GM23338 (cell line): Measurements from ENCODE around the gene ARSH. TPM values are rescaled to one million over a fixed set of nuclear protein-coding genes. Genes with fewer than 3 reads are reported as not detected.

Experiments
- ATAC-seq: fragments of 200-7000 bp; cut with Tn5 transposase; 3 replicates; pipeline ENCODE4 v1.9.1; 2020
- DNase-seq: peaks from one replicate; pipeline ENCODE4 v3.0.0-alpha.2; 2015; ENCODE audit warnings: low spot score
- H2AFZ ChIP-seq: fragments of 200-600 bp; sonication (generic); 2 replicates; pipeline ENCODE4 v1.8.0; 2016; ENCODE audit warnings: antibody characterized with exemption, mild to moderate bottlenecking, moderate library complexity
- H3F3A ChIP-seq: fragments of 200-600 bp; sonication (generic); replicated peaks from 2 replicates; pipeline ENCODE4 v1.8.0; 2017; ENCODE audit warnings: antibody characterized with exemption, mixed run types, low read depth
- H3K27ac ChIP-seq: fragments of 200-600 bp; sonication (generic); 2 replicates; pipeline ENCODE4 v1.6.1; 2016; ENCODE audit warnings: low read depth
- H3K27me3 ChIP-seq: fragments of 200-600 bp; sonication (generic); 2 replicates; pipeline ENCODE4 v1.8.0; 2016; ENCODE audit warnings: mild to moderate bottlenecking, mixed run types, moderate library complexity; ENCODE audit not compliant: insufficient read depth
- H3K36me3 ChIP-seq: fragments of 200-600 bp; sonication (generic); 2 replicates; pipeline ENCODE4 v1.8.0; 2016; ENCODE audit warnings: mild to moderate bottlenecking; ENCODE audit not compliant: insufficient read depth
- H3K4me1 ChIP-seq: fragments of 200-600 bp; sonication (generic); 2 replicates; pipeline ENCODE4 v1.8.0; 2016; ENCODE audit warnings: mild to moderate bottlenecking, moderate library complexity; ENCODE audit not compliant: insufficient read depth
- H3K4me2 ChIP-seq: fragments of 200-600 bp; sonication (generic); 2 replicates; pipeline ENCODE4 v1.7.1; 2017; ENCODE audit warnings: mixed run types
- H3K4me3 ChIP-seq: fragments of 200-600 bp; sonication (generic); 2 replicates; pipeline ENCODE4 v1.6.1; 2016; ENCODE audit warnings: mixed run types
- H3K79me2 ChIP-seq: fragments of 200-600 bp; sonication (generic); replicated peaks from 2 replicates; pipeline ENCODE4 v1.8.0; 2017; ENCODE audit warnings: mild to moderate bottlenecking; ENCODE audit not compliant: insufficient read depth
- H3K9me2 ChIP-seq: fragments of 200-600 bp; sonication (generic); 2 replicates; pipeline ENCODE4 v1.8.0; 2017; ENCODE audit not compliant: insufficient read depth
- H4K20me1 ChIP-seq: fragments of 200-600 bp; sonication (generic); replicated peaks from 2 replicates; pipeline ENCODE4 v1.8.0; 2017; ENCODE audit warnings: mild to moderate bottlenecking; ENCODE audit not compliant: insufficient read depth
- H3K27ac Mint-ChIP-seq: 2 replicates; pipeline ENCODE4 v1.8.0; 2020; ENCODE audit warnings: inconsistent platforms, mild to moderate bottlenecking, moderate library complexity, mixed read lengths
- H3K27me3 Mint-ChIP-seq: 3 replicates; pipeline ENCODE4 v1.8.0; 2022; ENCODE audit warnings: low read depth, mild to moderate bottlenecking, moderate library complexity, mixed read lengths, inconsistent platforms; ENCODE audit not compliant: insufficient read depth, poor library complexity
- H3K36me3 Mint-ChIP-seq: 3 replicates; pipeline ENCODE4 v1.8.0; 2021; ENCODE audit warnings: low read depth, mild to moderate bottlenecking, inconsistent platforms, moderate library complexity, mixed read lengths
- H3K4me1 Mint-ChIP-seq: 3 replicates; pipeline ENCODE4 v1.8.0; 2020; ENCODE audit warnings: mild to moderate bottlenecking, inconsistent platforms, mixed read lengths
- H3K4me3 Mint-ChIP-seq: 3 replicates; pipeline ENCODE4 v1.8.0; 2021; ENCODE audit warnings: moderate library complexity, mild to moderate bottlenecking, inconsistent platforms, mixed read lengths
- H3K9me3 Mint-ChIP-seq: 3 replicates; pipeline ENCODE4 v1.8.0; 2020; ENCODE audit warnings: moderate library complexity, mild to moderate bottlenecking, inconsistent platforms, mixed read lengths
- CREB1 ChIP-seq: fragments of 250-450 bp; sonication (Bioruptor Pico); IDR thresholded peaks from 2 replicates; pipeline ENCODE4 v1.5.0; 2020; ENCODE audit warnings: low read depth, mild to moderate bottlenecking, moderate library complexity
- EZH2 ChIP-seq: fragments of 200-600 bp; sonication (generic); IDR thresholded peaks from one replicate; pipeline ENCODE4 v1.8.0; 2017; ENCODE audit warnings: antibody characterized with exemption, mild to moderate bottlenecking, low read depth; ENCODE audit not compliant: unreplicated experiment
- EZH2phosphoT487 ChIP-seq: fragments of 200-600 bp; sonication (generic); IDR thresholded peaks from one replicate; pipeline ENCODE4 v1.8.1; 2018; ENCODE audit warnings: antibody characterized with exemption; ENCODE audit not compliant: unreplicated experiment
- JUNB ChIP-seq: IDR thresholded peaks from one replicate; pipeline ENCODE4 v1.6.1; 2016; ENCODE audit warnings: antibody characterized with exemption; ENCODE audit not compliant: unreplicated experiment
- NANOG ChIP-seq: IDR thresholded peaks from 2 replicates; pipeline ENCODE4 v1.6.1; 2016; ENCODE audit warnings: antibody characterized with exemption, borderline replicate concordance
- POLR2AphosphoS5 ChIP-seq: IDR thresholded peaks from 2 replicates; pipeline ENCODE4 v1.6.1; 2016; ENCODE audit warnings: antibody characterized with exemption, low read depth
- STAT1 ChIP-seq: IDR thresholded peaks from one replicate; pipeline ENCODE4 v1.6.1; 2016; ENCODE audit warnings: antibody characterized with exemption; ENCODE audit not compliant: unreplicated experiment
- ZNF114 ChIP-seq: fragments of 250-450 bp; sonication (Bioruptor Pico); IDR thresholded peaks from 2 replicates; pipeline ENCODE4 v1.5.0; 2020; ENCODE audit warnings: mild to moderate bottlenecking, moderate library complexity
- ZNF331 ChIP-seq: fragments of 250-450 bp; sonication (Bioruptor Pico); IDR thresholded peaks from 2 replicates; pipeline ENCODE4 v1.5.0; 2020; ENCODE audit warnings: low read depth, mild to moderate bottlenecking, moderate library complexity
- polyA plus RNA-seq: library from polyadenylated mRNA; unstranded; fragments of >200 nt; fragmentation: Nextera tagmentation; extraction: Ambion mirVana; gene quantifications from 2 replicates; pipeline ENCODE4 v1.2.1, GENCODE V29; 2016
- total RNA-seq: library from RNA; depleted of rRNA; stranded (reverse); fragments of >200 nt; shearing (Covaris generic); gene quantifications from 2 replicates; pipeline ENCODE4 v1.2.3, GENCODE V29; 2014
- TF ChIP-seq, protein P1 (sequence below): fragments of 250-450 bp; sonication (Bioruptor Pico); IDR thresholded peaks from 2 replicates; pipeline ENCODE4 v1.5.0; 2020; ENCODE audit warnings: mild to moderate bottlenecking, moderate library complexity
- TF ChIP-seq, protein P2 (sequence below): IDR thresholded peaks from 2 replicates; pipeline ENCODE4 v1.6.1; 2016; ENCODE audit warnings: antibody characterized with exemption
- TF ChIP-seq, protein P3 (sequence below): IDR thresholded peaks from one replicate; pipeline ENCODE4 v1.6.1; 2018; ENCODE audit warnings: antibody characterized with exemption; ENCODE audit not compliant: unreplicated experiment
- TF ChIP-seq, protein P4 (sequence below), 2 experiments: fragments of 200-600 bp in 1 of 2; sonication (generic) in 1 of 2; conservative IDR thresholded peaks; 2 replicates each; pipeline versions ENCODE4 v1.5.1 to v1.6.1; 2016 to 2017; ENCODE audit warnings: antibody characterized with exemption in 2 of 2, low read depth in 2 of 2, mild to moderate bottlenecking in 2 of 2, moderate library complexity in 1 of 2

The ARSH gene
- total and polyA plus RNA-seq, 2 experiments from 2014 or later = not detected

DNA sequence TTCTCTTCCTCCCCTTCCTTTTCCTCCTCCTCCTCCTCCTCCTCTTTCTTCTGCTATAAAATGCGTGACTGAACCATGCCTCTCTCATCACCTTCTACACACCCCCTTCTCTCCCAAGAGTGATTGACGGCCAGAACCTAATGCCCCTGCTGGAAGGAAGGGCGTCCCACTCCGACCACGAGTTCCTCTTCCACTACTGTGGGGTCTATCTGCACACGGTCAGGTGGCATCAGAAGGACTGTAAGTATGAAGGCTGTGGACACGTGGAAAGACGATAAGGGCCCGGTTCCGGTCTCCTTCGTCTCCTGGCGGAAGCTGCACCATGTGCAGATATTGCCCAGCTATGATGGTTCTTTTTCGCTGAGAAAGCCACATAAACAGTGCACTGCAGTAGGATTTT lies 22.8 kb downstream of the ARSH start:
- no peak overlapping the region for H3K27ac Mint-ChIP-seq
- Histone ChIP-seq H3K27me3 (no peaks in the 10 kb centered on the region), H2AFZ (no peak overlapping the region), H4K20me1 (no peaks in the 10 kb centered on the region), H3F3A (no peaks in the 10 kb centered on the region), H3K36me3 (no peaks in the 10 kb centered on the region), H3K4me2 (no peak overlapping the region), H3K9me2 (no peaks in the 10 kb centered on the region), H3K79me2 (no peaks in the 10 kb centered on the region), H3K4me1 (no peaks in the 10 kb centered on the region), H3K27ac (no peak overlapping the region), H3K4me3 (no peak overlapping the region)
- TF ChIP-seq POLR2AphosphoS5 (no peak), JUNB (no peak), CREB1 (no peak), STAT1 (no peak), ZNF331 (CRISPR knock-in tag) (no peak), EZH2 (no peak), NANOG (no peak), EZH2phosphoT487 (no peak), ZNF114 (CRISPR knock-in tag) (no peak)
- TF ChIP-seq, protein P1, sequence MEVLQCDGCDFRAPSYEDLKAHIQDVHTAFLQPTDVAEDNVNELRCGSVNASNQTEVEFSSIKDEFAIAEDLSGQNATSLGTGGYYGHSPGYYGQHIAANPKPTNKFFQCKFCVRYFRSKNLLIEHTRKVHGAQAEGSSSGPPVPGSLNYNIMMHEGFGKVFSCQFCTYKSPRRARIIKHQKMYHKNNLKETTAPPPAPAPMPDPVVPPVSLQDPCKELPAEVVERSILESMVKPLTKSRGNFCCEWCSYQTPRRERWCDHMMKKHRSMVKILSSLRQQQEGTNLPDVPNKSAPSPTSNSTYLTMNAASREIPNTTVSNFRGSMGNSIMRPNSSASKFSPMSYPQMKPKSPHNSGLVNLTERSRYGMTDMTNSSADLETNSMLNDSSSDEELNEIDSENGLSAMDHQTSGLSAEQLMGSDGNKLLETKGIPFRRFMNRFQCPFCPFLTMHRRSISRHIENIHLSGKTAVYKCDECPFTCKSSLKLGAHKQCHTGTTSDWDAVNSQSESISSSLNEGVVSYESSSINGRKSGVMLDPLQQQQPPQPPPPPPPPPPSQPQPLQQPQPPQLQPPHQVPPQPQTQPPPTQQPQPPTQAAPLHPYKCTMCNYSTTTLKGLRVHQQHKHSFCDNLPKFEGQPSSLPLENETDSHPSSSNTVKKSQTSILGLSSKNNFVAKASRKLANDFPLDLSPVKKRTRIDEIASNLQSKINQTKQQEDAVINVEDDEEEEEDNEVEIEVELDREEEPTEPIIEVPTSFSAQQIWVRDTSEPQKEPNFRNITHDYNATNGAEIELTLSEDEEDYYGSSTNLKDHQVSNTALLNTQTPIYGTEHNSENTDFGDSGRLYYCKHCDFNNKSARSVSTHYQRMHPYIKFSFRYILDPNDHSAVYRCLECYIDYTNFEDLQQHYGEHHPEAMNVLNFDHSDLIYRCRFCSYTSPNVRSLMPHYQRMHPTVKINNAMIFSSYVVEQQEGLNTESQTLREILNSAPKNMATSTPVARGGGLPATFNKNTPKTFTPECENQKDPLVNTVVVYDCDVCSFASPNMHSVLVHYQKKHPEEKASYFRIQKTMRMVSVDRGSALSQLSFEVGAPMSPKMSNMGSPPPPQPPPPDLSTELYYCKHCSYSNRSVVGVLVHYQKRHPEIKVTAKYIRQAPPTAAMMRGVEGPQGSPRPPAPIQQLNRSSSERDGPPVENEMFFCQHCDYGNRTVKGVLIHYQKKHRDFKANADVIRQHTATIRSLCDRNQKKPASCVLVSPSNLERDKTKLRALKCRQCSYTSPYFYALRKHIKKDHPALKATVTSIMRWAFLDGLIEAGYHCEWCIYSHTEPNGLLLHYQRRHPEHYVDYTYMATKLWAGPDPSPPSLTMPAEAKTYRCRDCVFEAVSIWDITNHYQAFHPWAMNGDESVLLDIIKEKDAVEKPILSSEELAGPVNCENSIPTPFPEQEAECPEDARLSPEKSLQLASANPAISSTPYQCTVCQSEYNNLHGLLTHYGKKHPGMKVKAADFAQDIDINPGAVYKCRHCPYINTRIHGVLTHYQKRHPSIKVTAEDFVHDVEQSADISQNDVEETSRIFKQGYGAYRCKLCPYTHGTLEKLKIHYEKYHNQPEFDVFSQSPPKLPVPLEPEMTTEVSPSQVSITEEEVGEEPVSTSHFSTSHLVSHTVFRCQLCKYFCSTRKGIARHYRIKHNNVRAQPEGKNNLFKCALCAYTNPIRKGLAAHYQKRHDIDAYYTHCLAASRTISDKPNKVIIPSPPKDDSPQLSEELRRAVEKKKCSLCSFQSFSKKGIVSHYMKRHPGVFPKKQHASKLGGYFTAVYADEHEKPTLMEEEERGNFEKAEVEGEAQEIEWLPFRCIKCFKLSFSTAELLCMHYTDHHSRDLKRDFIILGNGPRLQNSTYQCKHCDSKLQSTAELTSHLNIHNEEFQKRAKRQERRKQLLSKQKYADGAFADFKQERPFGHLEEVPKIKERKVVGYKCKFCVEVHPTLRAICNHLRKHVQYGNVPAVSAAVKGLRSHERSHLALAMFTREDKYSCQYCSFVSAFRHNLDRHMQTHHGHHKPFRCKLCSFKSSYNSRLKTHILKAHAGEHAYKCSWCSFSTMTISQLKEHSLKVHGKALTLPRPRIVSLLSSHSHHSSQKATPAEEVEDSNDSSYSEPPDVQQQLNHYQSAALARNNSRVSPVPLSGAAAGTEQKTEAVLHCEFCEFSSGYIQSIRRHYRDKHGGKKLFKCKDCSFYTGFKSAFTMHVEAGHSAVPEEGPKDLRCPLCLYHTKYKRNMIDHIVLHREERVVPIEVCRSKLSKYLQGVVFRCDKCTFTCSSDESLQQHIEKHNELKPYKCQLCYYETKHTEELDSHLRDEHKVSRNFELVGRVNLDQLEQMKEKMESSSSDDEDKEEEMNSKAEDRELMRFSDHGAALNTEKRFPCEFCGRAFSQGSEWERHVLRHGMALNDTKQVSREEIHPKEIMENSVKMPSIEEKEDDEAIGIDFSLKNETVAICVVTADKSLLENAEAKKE (CRISPR knock-in tag) = no peak
- TF ChIP-seq, protein P2, sequence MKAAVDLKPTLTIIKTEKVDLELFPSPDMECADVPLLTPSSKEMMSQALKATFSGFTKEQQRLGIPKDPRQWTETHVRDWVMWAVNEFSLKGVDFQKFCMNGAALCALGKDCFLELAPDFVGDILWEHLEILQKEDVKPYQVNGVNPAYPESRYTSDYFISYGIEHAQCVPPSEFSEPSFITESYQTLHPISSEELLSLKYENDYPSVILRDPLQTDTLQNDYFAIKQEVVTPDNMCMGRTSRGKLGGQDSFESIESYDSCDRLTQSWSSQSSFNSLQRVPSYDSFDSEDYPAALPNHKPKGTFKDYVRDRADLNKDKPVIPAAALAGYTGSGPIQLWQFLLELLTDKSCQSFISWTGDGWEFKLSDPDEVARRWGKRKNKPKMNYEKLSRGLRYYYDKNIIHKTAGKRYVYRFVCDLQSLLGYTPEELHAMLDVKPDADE = no peak
- TF ChIP-seq, protein P3, sequence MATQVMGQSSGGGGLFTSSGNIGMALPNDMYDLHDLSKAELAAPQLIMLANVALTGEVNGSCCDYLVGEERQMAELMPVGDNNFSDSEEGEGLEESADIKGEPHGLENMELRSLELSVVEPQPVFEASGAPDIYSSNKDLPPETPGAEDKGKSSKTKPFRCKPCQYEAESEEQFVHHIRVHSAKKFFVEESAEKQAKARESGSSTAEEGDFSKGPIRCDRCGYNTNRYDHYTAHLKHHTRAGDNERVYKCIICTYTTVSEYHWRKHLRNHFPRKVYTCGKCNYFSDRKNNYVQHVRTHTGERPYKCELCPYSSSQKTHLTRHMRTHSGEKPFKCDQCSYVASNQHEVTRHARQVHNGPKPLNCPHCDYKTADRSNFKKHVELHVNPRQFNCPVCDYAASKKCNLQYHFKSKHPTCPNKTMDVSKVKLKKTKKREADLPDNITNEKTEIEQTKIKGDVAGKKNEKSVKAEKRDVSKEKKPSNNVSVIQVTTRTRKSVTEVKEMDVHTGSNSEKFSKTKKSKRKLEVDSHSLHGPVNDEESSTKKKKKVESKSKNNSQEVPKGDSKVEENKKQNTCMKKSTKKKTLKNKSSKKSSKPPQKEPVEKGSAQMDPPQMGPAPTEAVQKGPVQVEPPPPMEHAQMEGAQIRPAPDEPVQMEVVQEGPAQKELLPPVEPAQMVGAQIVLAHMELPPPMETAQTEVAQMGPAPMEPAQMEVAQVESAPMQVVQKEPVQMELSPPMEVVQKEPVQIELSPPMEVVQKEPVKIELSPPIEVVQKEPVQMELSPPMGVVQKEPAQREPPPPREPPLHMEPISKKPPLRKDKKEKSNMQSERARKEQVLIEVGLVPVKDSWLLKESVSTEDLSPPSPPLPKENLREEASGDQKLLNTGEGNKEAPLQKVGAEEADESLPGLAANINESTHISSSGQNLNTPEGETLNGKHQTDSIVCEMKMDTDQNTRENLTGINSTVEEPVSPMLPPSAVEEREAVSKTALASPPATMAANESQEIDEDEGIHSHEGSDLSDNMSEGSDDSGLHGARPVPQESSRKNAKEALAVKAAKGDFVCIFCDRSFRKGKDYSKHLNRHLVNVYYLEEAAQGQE = no peak
- TF ChIP-seq, protein P4, sequence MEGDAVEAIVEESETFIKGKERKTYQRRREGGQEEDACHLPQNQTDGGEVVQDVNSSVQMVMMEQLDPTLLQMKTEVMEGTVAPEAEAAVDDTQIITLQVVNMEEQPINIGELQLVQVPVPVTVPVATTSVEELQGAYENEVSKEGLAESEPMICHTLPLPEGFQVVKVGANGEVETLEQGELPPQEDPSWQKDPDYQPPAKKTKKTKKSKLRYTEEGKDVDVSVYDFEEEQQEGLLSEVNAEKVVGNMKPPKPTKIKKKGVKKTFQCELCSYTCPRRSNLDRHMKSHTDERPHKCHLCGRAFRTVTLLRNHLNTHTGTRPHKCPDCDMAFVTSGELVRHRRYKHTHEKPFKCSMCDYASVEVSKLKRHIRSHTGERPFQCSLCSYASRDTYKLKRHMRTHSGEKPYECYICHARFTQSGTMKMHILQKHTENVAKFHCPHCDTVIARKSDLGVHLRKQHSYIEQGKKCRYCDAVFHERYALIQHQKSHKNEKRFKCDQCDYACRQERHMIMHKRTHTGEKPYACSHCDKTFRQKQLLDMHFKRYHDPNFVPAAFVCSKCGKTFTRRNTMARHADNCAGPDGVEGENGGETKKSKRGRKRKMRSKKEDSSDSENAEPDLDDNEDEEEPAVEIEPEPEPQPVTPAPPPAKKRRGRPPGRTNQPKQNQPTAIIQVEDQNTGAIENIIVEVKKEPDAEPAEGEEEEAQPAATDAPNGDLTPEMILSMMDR (conservative IDR thresholded peaks at IDR 0.05; ENCODE audit: low read depth in 2 of 2) = no peak
- H3K4me1 Mint-ChIP-seq = no peaks in the 10 kb centered on the region
- DNase-seq (no peak), ATAC-seq (no peak)
- H3K27me3 Mint-ChIP-seq = peaks cover 4% of the 10 kb centered on the region
- peaks cover 15% of the 10 kb centered on the region for H3K9me3 Mint-ChIP-seq
- H3K4me3 Mint-ChIP-seq = no peak overlapping the region
- peaks cover 9% of the 10 kb centered on the region; the same call in 2 of the 3 replicates for H3K36me3 Mint-ChIP-seq
